ENCODE measurements around the gene EEIG2. TPM values are rescaled to one million over a fixed set of nuclear protein-coding genes. Genes with fewer than 3 reads are reported as not detected.
A peak's percentile ranks its signal among the peaks of the same experiment; 100 is the strongest.

The EEIG2 gene
- total and polyA plus RNA-seq, 9 of the 15 experiments (the other 6 are each of a cell fraction or from before 2014, with no cell fraction given), result 6.1 to 26.9 (median 15.2) TPM

GRCh38 chr1:108527837-108528236 lies 32.1 kb upstream of the EEIG2 start (continued):
- no peak for TF ChIP-seq ZBTB8A (IDR thresholded peaks at IDR 0.05; ENCODE audit: partially characterized antibody)
- TF ChIP-seq MIER1 (IDR thresholded peaks at IDR 0.05; ENCODE audit: low read depth), result no peak
- no peak for TF ChIP-seq NR1H2 (CRISPR knock-in tag; IDR thresholded peaks at IDR 0.05)
- TF ChIP-seq, protein P1, sequence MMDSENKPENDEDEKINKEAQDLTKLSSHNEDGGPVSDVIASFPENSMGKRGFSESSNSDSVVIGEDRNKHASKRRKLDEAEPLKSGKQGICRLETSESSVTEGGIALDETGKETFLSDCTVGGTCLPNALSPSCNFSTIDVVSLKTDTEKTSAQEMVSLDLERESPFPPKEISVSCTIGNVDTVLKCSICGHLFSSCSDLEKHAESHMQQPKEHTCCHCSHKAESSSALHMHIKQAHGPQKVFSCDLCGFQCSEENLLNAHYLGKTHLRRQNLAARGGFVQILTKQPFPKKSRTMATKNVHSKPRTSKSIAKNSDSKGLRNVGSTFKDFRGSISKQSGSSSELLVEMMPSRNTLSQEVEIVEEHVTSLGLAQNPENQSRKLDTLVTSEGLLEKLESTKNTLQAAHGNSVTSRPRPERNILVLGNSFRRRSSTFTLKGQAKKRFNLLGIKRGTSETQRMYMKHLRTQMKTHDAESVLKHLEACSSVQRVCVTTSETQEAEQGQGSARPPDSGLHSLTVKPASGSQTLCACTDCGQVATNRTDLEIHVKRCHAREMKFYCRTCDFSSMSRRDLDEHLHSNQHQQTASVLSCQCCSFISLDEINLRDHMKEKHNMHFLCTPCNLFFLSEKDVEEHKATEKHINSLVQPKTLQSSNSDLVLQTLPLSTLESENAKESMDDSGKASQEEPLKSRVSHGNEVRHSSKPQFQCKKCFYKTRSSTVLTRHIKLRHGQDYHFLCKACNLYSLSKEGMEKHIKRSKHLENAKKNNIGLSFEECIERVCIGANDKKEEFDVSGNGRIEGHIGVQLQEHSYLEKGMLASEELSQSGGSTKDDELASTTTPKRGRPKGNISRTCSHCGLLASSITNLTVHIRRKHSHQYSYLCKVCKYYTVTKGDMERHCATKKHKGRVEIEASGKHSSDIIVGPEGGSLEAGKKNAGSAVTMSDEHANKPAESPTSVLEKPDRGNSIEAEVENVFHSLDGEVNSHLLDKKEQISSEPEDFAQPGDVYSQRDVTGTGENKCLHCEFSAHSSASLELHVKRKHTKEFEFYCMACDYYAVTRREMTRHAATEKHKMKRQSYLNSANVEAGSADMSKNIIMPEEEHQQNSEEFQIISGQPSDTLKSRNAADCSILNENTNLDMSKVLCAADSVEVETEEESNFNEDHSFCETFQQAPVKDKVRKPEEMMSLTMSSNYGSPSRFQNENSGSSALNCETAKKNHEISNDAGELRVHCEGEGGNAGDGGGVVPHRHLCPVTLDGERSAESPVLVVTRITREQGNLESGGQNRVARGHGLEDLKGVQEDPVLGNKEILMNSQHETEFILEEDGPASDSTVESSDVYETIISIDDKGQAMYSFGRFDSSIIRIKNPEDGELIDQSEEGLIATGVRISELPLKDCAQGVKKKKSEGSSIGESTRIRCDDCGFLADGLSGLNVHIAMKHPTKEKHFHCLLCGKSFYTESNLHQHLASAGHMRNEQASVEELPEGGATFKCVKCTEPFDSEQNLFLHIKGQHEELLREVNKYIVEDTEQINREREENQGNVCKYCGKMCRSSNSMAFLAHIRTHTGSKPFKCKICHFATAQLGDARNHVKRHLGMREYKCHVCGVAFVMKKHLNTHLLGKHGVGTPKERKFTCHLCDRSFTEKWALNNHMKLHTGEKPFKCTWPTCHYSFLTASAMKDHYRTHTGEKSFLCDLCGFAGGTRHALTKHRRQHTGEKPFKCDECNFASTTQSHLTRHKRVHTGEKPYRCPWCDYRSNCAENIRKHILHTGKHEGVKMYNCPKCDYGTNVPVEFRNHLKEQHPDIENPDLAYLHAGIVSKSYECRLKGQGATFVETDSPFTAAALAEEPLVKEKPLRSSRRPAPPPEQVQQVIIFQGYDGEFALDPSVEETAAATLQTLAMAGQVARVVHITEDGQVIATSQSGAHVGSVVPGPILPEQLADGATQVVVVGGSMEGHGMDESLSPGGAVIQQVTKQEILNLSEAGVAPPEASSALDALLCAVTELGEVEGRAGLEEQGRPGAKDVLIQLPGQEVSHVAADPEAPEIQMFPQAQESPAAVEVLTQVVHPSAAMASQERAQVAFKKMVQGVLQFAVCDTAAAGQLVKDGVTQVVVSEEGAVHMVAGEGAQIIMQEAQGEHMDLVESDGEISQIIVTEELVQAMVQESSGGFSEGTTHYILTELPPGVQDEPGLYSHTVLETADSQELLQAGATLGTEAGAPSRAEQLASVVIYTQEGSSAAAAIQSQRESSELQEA (IDR thresholded peaks at IDR 0.05; ENCODE audit: low read depth), result no peak
- TF ChIP-seq ZNF785 (CRISPR knock-in tag; IDR thresholded peaks at IDR 0.05), result no peak
- 0 out of 2 replicates have a peak, but pooled peaks have one; percentile 37 for TF ChIP-seq SMARCA5 (IDR thresholded peaks at IDR 0.05)
- TF ChIP-seq IRF1 (CRISPR knock-in tag; IDR thresholded peaks at IDR 0.05; ENCODE audit: borderline replicate concordance), result no peak
- TF ChIP-seq, protein P2, sequence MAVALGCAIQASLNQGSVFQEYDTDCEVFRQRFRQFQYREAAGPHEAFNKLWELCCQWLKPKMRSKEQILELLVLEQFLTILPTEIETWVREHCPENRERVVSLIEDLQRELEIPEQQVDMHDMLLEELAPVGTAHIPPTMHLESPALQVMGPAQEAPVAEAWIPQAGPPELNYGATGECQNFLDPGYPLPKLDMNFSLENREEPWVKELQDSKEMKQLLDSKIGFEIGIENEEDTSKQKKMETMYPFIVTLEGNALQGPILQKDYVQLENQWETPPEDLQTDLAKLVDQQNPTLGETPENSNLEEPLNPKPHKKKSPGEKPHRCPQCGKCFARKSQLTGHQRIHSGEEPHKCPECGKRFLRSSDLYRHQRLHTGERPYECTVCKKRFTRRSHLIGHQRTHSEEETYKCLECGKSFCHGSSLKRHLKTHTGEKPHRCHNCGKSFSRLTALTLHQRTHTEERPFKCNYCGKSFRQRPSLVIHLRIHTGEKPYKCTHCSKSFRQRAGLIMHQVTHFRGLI (CRISPR knock-in tag; IDR thresholded peaks at IDR 0.05), result no peak
- TF ChIP-seq XRCC5 (IDR thresholded peaks at IDR 0.05; ENCODE audit: low read depth, low read length), result no peak
- TF ChIP-seq SETDB1 (IDR thresholded peaks at IDR 0.05; ENCODE audit: low read length), result no peak
- no peak for TF ChIP-seq RERE (CRISPR knock-in tag; IDR thresholded peaks at IDR 0.05; ENCODE audit: borderline replicate concordance)
- no peak for TF ChIP-seq ZNF23 (CRISPR knock-in tag; IDR thresholded peaks at IDR 0.05)
- TF ChIP-seq TAF1 (IDR thresholded peaks at IDR 0.05; ENCODE audit: control insufficient read depth, extremely low read depth, insufficient read depth, low read length, severe bottlenecking), result no peak

Data from K562 (cell line).